ENCODE data around the gene PRR5L.
A peak's percentile ranks its signal among the peaks of the same experiment; 100 is the strongest.
"Not testable (repeated sequence)": the region's sequence is repeated elsewhere in the genome, so short reads cannot be mapped to it uniquely, and the experiment has no call there.

PRR5L gene

GRCh38 chr11:36282926-36283325, 13.2 kb upstream of the PRR5L start:
- no peak for DNase-seq

- DNase-seq = no peak
These were observed 7.5 kb upstream of the PRR5L start for GRCh38 chr11:36288442-36289225.

DNA sequence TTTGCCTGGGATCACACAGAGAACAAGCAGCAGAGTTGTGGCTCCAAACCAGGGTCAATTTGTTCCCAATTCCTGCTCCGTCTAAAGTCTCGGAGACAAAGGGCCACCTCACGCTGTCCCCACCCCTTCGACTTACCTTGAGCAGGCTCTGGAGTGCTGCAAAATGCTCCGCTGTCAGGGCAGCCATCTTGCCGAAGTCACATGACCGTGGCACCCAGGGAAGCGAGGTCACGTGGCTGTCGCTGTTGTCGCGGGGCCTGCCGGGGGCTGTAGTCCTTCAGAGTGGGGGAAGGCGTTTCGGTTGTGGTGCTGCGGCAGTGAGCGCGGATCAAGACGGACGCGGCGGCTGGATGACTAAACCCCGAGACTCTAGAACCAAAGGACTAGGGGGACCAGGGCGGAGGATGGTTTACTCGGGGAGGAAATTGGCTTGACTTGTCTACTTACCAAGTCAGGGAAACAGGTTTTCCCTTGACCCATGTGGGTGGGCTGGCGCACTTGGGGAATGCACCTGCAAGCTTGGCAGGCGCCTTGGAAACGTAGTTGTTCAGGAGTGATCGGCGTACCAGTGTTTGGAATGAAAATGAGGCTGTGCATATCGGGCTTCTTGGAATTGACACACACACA, 6.7 kb upstream of the PRR5L start, which contains the start of gene COMMD9:
Gene COMMD9, minus strand, starts transcription at position 199 of the 627 bp plus-strand sequence. Its CDS starts 12 bp downstream, at position 187.
- peak; percentile 77 for DNase-seq

- DNase-seq = peak; percentile 85
These were observed 3.8 kb upstream of the PRR5L start for GRCh38 chr11:36292311-36292722.

DNA sequence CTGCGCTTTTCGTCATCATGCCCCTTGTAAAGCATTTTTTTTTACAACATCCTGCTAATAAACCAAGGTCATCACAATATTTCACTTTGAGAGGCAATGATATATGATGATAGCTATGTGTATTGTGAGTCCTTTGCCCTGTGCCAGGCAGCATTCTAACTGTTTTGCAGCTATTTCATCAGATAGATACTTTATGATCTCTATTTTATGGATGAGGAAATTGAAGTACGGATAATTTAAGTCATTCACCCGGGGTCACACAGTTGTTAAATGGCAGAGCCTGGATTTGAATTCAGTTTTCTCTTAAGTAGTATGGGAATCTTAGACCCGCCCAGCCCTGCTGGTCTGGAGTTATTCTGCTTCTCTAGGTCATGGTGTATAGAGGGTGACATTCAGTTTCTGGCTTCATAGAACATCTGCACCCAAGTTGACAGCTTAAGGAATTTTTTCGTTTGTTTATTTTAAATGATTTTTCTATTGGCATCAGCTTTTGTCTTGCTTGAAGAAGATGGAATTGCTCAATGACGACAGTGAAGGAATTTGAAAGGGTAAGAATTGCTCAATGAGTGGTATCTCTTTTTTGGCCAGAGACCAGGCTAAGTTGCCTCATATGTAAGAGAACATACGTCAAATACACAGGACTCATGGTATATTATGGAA, 926 bp downstream of the PRR5L start:
- DNase-seq = no peak

DNA sequence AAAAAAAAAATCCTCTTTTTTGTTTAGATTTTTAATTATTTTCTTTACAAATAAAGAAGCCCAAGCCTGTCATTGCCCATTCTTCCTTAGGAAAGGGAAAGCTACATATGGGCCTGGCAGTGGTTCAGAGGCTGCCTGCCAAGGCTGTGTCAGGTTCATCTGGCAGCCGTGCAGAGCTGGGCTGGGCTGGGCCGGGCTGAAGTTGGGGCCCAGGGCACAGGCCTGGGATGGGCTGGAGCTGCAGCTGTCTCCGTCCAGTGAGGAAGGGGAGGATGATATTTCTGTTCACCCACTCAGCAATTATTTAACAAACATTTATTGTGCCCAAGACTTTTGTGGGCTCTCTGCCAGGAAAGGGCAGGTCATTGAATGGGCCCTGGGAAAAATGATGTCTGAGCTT, 4.6 kb downstream of the PRR5L start:
- DNase-seq = no peak

DNA sequence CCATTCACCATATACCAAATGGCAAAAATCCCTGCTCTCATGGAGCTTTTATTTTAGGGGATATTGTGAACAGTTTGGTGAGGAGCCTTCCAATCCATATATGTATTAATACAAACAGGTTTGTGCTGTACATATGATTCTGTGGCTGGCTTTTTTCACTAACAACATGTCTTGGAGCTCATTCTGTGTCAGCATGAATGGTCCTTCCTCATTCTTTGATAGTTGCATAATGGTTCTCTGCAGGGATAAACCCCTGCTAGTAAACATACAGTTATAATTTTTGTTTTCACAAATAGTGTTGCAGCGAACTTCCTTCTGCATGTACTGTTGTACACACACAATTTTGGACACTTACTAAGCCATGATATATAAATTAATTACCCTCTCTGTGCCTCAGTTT, 8.3 kb downstream of the PRR5L start:
- no peak for DNase-seq

DNA sequence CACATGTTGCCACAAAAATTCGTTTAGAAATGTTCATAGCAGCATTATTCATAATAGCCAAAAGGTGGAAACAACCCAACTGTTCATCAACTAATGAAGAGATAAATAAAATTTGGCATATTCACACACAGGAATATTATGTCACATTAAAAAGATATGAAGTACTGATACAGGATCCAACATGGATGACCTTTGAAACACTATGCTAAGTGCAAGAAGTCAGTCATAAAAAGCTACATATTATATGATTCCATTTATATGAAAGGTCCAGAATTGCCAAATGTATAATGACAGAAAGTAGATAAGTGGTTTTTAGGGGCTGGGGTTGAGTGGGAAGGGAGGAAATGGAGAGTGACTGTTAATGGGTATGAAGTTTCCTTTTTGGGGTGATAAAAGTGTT, 9.0 kb downstream of the PRR5L start:
- no peak for DNase-seq

GRCh38 chr11:36306888-36307287, 10.8 kb downstream of the PRR5L start:
- DNase-seq = peak; percentile 18

- no peak for DNase-seq
These were observed 12.5 kb downstream of the PRR5L start for GRCh38 chr11:36308577-36308976.

GRCh38 chr11:36309779-36310178, 13.7 kb downstream of the PRR5L start:
- DNase-seq = no peak

GRCh38 chr11:36311926-36312595, 16.0 kb downstream of the PRR5L start:
- DNase-seq = no peak

DNA sequence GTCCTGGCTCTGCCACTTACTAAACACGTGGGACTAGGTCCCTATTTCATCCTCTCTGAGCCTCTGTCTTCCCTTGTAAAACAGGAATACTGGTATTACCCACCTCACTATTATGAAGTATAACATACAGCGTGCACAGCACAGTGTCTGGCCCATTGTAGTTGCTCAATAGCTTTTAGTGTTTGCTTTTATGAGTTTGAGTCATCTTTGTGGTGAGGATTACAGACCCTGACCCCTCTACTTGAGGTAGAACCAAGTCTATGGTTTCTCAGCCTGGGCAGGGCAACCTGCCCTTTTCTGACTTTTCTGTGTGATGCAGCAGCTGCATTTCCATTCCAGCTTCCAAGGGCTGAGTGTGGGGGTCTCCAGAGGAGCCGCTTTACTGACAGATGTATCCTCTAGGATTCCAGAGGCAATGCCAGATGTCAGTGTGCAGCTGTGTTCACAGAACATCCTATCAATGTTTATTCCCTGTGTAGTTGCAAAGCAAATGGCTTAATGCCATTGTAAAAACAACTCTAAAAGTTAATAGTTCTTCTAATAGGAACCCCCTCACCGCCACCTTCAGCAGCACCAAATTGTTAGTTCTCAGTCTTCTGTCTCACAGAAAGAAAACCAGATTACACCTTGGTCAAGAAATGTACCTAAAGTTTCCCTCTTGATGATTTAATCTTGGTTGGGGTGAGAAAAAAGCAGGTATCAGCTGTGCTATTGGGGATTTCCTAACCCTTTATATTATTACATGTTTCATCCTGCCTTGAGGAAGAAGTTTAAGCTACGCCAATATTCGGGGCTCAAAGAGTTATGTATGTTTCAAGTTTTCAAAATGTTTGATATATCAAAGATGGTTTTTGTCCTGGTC, 16.8 kb downstream of the PRR5L start:
- no peak for DNase-seq

DNA sequence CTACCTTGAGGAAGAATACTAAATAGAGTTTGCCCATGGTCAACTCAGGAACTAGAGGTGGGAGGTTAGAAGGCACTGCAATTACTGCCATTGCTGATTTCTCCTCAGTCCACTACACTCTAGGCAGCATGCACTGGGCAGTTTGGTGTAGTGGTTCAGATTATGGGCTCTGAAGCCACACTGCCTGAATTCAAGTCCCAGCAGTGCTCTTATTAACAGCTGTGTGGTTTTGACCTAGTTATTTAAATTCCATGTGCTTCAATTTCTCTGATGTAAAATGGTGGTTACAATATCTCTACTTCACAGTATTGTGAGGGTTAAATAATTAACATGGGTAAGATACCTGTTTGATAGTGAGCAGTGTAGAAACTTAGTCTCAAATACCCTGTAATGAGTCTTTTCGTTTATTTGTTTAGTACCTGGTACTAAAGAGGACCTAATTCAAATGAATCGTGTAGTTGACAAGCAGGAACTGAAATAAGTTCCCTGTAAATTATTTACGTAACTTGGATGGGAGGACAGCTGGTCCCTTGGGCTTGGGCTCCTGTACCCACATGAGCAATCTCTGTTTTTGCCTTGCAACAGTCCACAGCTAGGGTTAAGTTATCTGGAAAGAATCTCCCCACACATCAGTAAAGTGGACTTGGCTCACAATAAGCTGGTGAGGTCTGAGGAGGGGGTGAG, 17.8 kb downstream of the PRR5L start:
- no peak for DNase-seq

GRCh38 chr11:36314434-36314767, 18.3 kb downstream of the PRR5L start:
- no peak for DNase-seq

- DNase-seq = no peak
These were observed 20.0 kb downstream of the PRR5L start for GRCh38 chr11:36316049-36316448.

DNA sequence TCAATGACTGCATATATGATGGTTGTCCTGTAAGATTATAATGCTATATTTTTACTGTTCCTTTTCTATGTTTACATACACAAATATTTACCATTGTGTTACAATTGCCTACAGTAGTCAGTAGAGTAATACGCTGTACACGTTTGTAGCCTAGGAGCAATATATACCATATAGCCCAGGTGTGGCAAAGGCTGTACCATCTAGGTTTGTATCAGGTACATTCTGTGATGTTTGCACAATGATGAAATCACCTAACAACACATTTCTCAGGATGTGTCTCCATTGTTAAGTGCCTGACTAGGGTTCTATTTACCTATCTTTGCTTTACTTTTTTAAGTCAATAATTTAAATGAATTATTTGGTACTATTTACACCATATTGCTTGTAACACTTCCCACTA, 21.9 kb downstream of the PRR5L start:
- no peak for DNase-seq

DNA sequence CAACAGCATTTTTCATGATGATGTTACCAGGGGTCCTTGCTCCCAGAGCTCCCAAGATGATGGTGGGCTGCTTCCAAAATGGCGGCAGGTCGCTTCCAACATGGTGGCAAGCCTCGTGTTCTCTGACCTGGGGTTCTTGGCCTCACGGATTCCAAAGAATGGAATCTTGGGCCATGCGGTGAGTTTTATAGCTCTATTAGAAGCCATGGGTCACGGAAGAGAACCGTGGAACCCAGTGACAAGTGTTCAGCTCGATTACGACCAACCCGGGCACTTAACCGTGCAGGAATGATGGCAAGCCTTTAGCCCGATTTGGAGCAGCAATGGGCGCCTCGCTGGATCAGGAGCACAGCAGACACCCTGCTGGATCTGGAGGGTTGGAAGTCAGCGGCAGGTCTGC, 28.9 kb downstream of the PRR5L start:
- DNase-seq = not testable (repeated sequence)

GRCh38 chr11:36325403-36325802, 29.3 kb downstream of the PRR5L start:
- not testable (repeated sequence) for DNase-seq

- no peak for DNase-seq
These were observed 30.7 kb downstream of the PRR5L start for GRCh38 chr11:36326524-36327419.

Data from KG1 (cell line).